PC-9 (cell line): Measurements from ENCODE around the gene POPDC2. TPM values are rescaled to one million over a fixed set of nuclear protein-coding genes. Genes with fewer than 3 reads are reported as not detected.
"Not testable (repeated sequence)": the region's sequence is repeated elsewhere in the genome, so short reads cannot be mapped to it uniquely, and the experiment has no call there.

Experiments
- BruUV-seq: library from RNA; stranded (reverse); fragments of 400-500 nt; replicated peaks from 2 replicates; lab custom pipeline; 2021; lab: Mats Ljungman, UMichigan
- CTCF ChIA-PET: fragments of 300-600 bp; sonication (Branson Sonifier 250); formaldehyde crosslinking; loops from one replicate; lab custom pipeline; 2022; ENCODE audit warnings: antibody characterized with exemption; lab: Charles Lee
- POLR2A ChIA-PET: fragments of 300-600 bp; sonication (Branson Sonifier 250); formaldehyde crosslinking; loops from one replicate; lab custom pipeline; 2022; ENCODE audit warnings: antibody characterized with exemption; ENCODE audit not compliant: unreplicated experiment; lab: Charles Lee
- DNase-seq, 2 experiments: peaks; one replicate each; pipeline versions ENCODE4 v3.0.0 to v3.0.0-alpha.2; 2015 to 2022; ENCODE audit warnings: mixed read lengths in 1 of 2
- H2AFZ ChIP-seq: fragments of 200-600 bp; sonication (generic); 2 replicates; pipeline ENCODE4 v1.8.1; 2017; ENCODE audit warnings: antibody characterized with exemption
- H3F3A ChIP-seq: fragments of 200-600 bp; sonication (generic); 2 replicates; pipeline ENCODE4 v1.8.1; 2017; ENCODE audit warnings: antibody characterized with exemption, mild to moderate bottlenecking, low read depth; ENCODE audit not compliant: insufficient read depth
- H3K27ac ChIP-seq: fragments of 200-600 bp; sonication (generic); 2 replicates; pipeline ENCODE4 v1.6.1; 2016; ENCODE audit warnings: mixed run types
- H3K27me3 ChIP-seq: fragments of 200-600 bp; sonication (generic); 2 replicates; pipeline ENCODE4 v1.6.1; 2016; ENCODE audit warnings: low read depth, mixed run types; ENCODE audit not compliant: insufficient read depth
- H3K36me3 ChIP-seq: fragments of 200-600 bp; sonication (generic); 2 replicates; pipeline ENCODE4 v1.6.1; 2016; ENCODE audit warnings: low read depth, mixed run types
- H3K4me1 ChIP-seq: fragments of 200-600 bp; sonication (generic); replicated peaks from 2 replicates; pipeline ENCODE4 v1.6.1; 2016; ENCODE audit warnings: mixed run types; ENCODE audit not compliant: insufficient read depth
- H3K4me2 ChIP-seq: fragments of 200-600 bp; sonication (generic); 2 replicates; pipeline ENCODE4 v1.6.1; 2017; ENCODE audit warnings: mixed run types
- H3K4me3 ChIP-seq: fragments of 200-600 bp; sonication (generic); 2 replicates; pipeline ENCODE4 v1.6.1; 2016; ENCODE audit warnings: mixed run types
- H3K79me2 ChIP-seq: fragments of 200-600 bp; sonication (generic); 2 replicates; pipeline ENCODE4 v1.6.1; 2017; ENCODE audit warnings: low read depth, mixed run types
- H3K9me2 ChIP-seq: fragments of 200-600 bp; sonication (generic); 2 replicates; pipeline ENCODE4 v1.8.1; 2017; ENCODE audit warnings: mild to moderate bottlenecking; ENCODE audit not compliant: insufficient read depth
- H3K9me3 ChIP-seq: fragments of 200-600 bp; sonication (generic); 2 replicates; pipeline ENCODE4 v1.8.1; 2016; ENCODE audit warnings: low read depth; ENCODE audit not compliant: insufficient read depth
- H4K20me1 ChIP-seq: fragments of 200-600 bp; sonication (generic); 2 replicates; pipeline ENCODE4 v1.8.1; 2017; ENCODE audit not compliant: insufficient read depth
- CTCF ChIP-seq: fragments of 200-600 bp; sonication (generic); conservative IDR thresholded peaks from 2 replicates; pipeline ENCODE4 v1.6.1; 2017; ENCODE audit warnings: mixed run types, antibody characterized with exemption, mild to moderate bottlenecking, moderate library complexity
- EZH2 ChIP-seq: fragments of 200-600 bp; sonication (generic); IDR thresholded peaks from 2 replicates; pipeline ENCODE4 v1.8.0; 2017; ENCODE audit warnings: antibody characterized with exemption, low read depth
- intact Hi-C: fragments of 100-400 bp; cut with micrococcal nuclease; formaldehyde crosslinking; loops from one replicate; pipeline ENCODE4 v1.10.0; 2022; ENCODE audit not compliant: unreplicated experiment
- total RNA-seq: library from RNA; stranded (reverse); gene quantifications from 2 replicates; pipeline ENCODE4 v1.2.3, GENCODE V29; 2021

POPDC2 gene
- total RNA-seq, 1 experiment from 2014 or later, result 3.5 TPM

- no peak overlapping the region for H3K4me3 ChIP-seq
- ChIA-PET CTCF (interaction anchor here (0.6 to 1.0 kb wide), 2 partner anchors 500 to 1470 kb away, joined by 3 to 4 read pairs; no protein-coding TSS in a partner anchor), POLR2A (no interaction called here)
- no TSS peak for BruUV-seq
- no peak overlapping the region for H3K27ac ChIP-seq
- H3K4me1 ChIP-seq, result no peaks in the 10 kb centered on the region
- no peaks in the 10 kb centered on the region for H4K20me1 ChIP-seq
- H2AFZ ChIP-seq, result no peak overlapping the region
- no peaks in the 10 kb centered on the region for H3K9me2 ChIP-seq
- H3K4me2 ChIP-seq, result no peak overlapping the region
- H3K36me3 ChIP-seq, result no peaks in the 10 kb centered on the region
- TF ChIP-seq CTCF, result no peak
- TF ChIP-seq EZH2, result no peak
- H3K27me3 ChIP-seq, result no peaks in the 10 kb centered on the region
- no peaks in the 10 kb centered on the region for H3F3A ChIP-seq
- no peaks in the 10 kb centered on the region for H3K79me2 ChIP-seq
- H3K9me3 ChIP-seq, result no peaks in the 10 kb centered on the region
- no peak for DNase-seq
- intact Hi-C loops, result no loop called here
These were observed 23.0 kb upstream of the POPDC2 start for GRCh38 chr3:119683421-119683820.

- no TSS peak for BruUV-seq
- Histone ChIP-seq H3K36me3 (no peaks in the 10 kb centered on the region), H4K20me1 (no peaks in the 10 kb centered on the region), H3K27ac (no peak overlapping the region), H2AFZ (no peak overlapping the region), H3K4me1 (peaks cover 7% of the 10 kb centered on the region), H3K79me2 (peaks cover 4% of the 10 kb centered on the region), H3K4me2 (no peak overlapping the region), H3K4me3 (no peak overlapping the region), H3K27me3 (no peaks in the 10 kb centered on the region), H3F3A (no peaks in the 10 kb centered on the region), H3K9me2 (no peaks in the 10 kb centered on the region), H3K9me3 (no peaks in the 10 kb centered on the region)
- intact Hi-C loops, result loop anchor here (1.0 to 2.0 kb wide), 3 partner anchors 502 to 797 kb away; no protein-coding TSS in a partner anchor
- TF ChIP-seq EZH2 (no peak), CTCF (peak; percentile 62)
- ChIA-PET POLR2A (no interaction called here), CTCF (no interaction called here)
- DNase-seq, result no peak
These were observed 20.9 kb upstream of the POPDC2 start for GRCh38 chr3:119681279-119681678.

GRCh38 chr3:119679874-119680273, 19.5 kb upstream of the POPDC2 start:
- H4K20me1 ChIP-seq, result 0 out of 2 replicates have a peak, but pooled peaks cover 2% of the 10 kb centered on the region
- TF ChIP-seq CTCF (no peak), EZH2 (no peak)
- H2AFZ ChIP-seq, result no peak overlapping the region
- H3F3A ChIP-seq, result no peaks in the 10 kb centered on the region
- 0 out of 2 replicates have a peak, but pooled peaks cover 3% of the 10 kb centered on the region for H3K36me3 ChIP-seq
- ChIA-PET CTCF (no interaction called here), POLR2A (no interaction called here)
- H3K79me2 ChIP-seq, result peaks cover 18% of the 10 kb centered on the region
- H3K9me2 ChIP-seq, result no peaks in the 10 kb centered on the region
- H3K4me2 ChIP-seq, result no peak overlapping the region
- no peak overlapping the region for H3K4me3 ChIP-seq
- intact Hi-C loops, result loop anchor here (2.0 to 10.0 kb wide), 2 partner anchors 155 to 579 kb away; no protein-coding TSS in a partner anchor
- no TSS peak for BruUV-seq
- H3K4me1 ChIP-seq, result peaks cover 15% of the 10 kb centered on the region
- no peak for DNase-seq
- no peaks in the 10 kb centered on the region for H3K27me3 ChIP-seq
- no peak overlapping the region for H3K27ac ChIP-seq
- no peaks in the 10 kb centered on the region for H3K9me3 ChIP-seq

GRCh38 chr3:119678209-119678608, 17.8 kb upstream of the POPDC2 start:
- H3K27me3 ChIP-seq, H4K20me1 ChIP-seq, BruUV-seq, H3F3A ChIP-seq, H3K4me2 ChIP-seq, H3K36me3 ChIP-seq, H3K27ac ChIP-seq, POLR2A ChIA-PET, H3K9me2 ChIP-seq, H2AFZ ChIP-seq, H3K9me3 ChIP-seq, DNase-seq, CTCF ChIA-PET, H3K4me3 ChIP-seq: not testable (repeated sequence)
- peaks cover 15% of the 10 kb centered on the region for H3K4me1 ChIP-seq
- intact Hi-C loops, result loop anchor here (10.0 kb wide), 1 partner anchor 153 kb away; no protein-coding TSS in a partner anchor
- H3K79me2 ChIP-seq, result peaks cover 22% of the 10 kb centered on the region
